Measurements from ENCODE around the gene RTL9.
A peak's percentile ranks its signal among the peaks of the same experiment; 100 is the strongest.
"Not testable (repeated sequence)": the region's sequence is repeated elsewhere in the genome, so short reads cannot be mapped to it uniquely, and the experiment has no call there.

Gene RTL9

GRCh38 chrX:110320381-110320987, 38.2 kb upstream of the RTL9 start:
- no peaks in the 10 kb centered on the region for H3K9me3 ChIP-seq (ENCODE audit: control insufficient read depth, low read length)
- no peaks in the 10 kb centered on the region for H3K36me3 ChIP-seq (ENCODE audit: control insufficient read depth, insufficient read depth, low read length)
- H3K4me3 ChIP-seq (ENCODE audit: extremely low read depth, insufficient read depth, low read length, poor library complexity, severe bottlenecking), result no peak overlapping the region
- H3K4me1 ChIP-seq (ENCODE audit: control insufficient read depth, insufficient read depth, low read length, poor library complexity, severe bottlenecking), result peaks cover under 1% of the 10 kb centered on the region
- WGBS, 2 experiments (ENCODE audit: insufficient coverage in 2 of 2), result no CpG with 5 or more reads among the region's 3 CpGs
- H3K27ac ChIP-seq (ENCODE audit: low read depth, low read length, severe bottlenecking), result no peak overlapping the region

- Histone ChIP-seq H3K4me3 (ENCODE audit: extremely low read depth, insufficient read depth, low read length, poor library complexity, severe bottlenecking) (no peak overlapping the region), H3K27ac (ENCODE audit: low read depth, low read length, severe bottlenecking) (no peak overlapping the region), H3K4me1 (ENCODE audit: control insufficient read depth, insufficient read depth, low read length, poor library complexity, severe bottlenecking) (no peaks in the 10 kb centered on the region), H3K36me3 (ENCODE audit: control insufficient read depth, insufficient read depth, low read length) (no peaks in the 10 kb centered on the region), H3K9me3 (ENCODE audit: control insufficient read depth, low read length) (no peaks in the 10 kb centered on the region)
Observed at GRCh38 chrX:110321081-110321480, 37.6 kb upstream of the RTL9 start.

GRCh38 chrX:110321670-110322069, 37.0 kb upstream of the RTL9 start:
- H3K4me1 ChIP-seq (ENCODE audit: control insufficient read depth, insufficient read depth, low read length, poor library complexity, severe bottlenecking), result no peaks in the 10 kb centered on the region
- WGBS, 2 experiments (ENCODE audit: insufficient coverage in 2 of 2), result no CpG with 5 or more reads among the region's 3 CpGs
- H3K27ac ChIP-seq (ENCODE audit: low read depth, low read length, severe bottlenecking), result no peak overlapping the region
- H3K36me3 ChIP-seq (ENCODE audit: control insufficient read depth, insufficient read depth, low read length), result no peaks in the 10 kb centered on the region
- H3K4me3 ChIP-seq (ENCODE audit: extremely low read depth, insufficient read depth, low read length, poor library complexity, severe bottlenecking), result no peak overlapping the region
- H3K9me3 ChIP-seq (ENCODE audit: control insufficient read depth, low read length), result no peaks in the 10 kb centered on the region

GRCh38 chrX:110322603-110323002, 36.0 kb upstream of the RTL9 start:
- Histone ChIP-seq H3K27ac (ENCODE audit: low read depth, low read length, severe bottlenecking) (no peak overlapping the region), H3K9me3 (ENCODE audit: control insufficient read depth, low read length) (no peaks in the 10 kb centered on the region), H3K4me1 (ENCODE audit: control insufficient read depth, insufficient read depth, low read length, poor library complexity, severe bottlenecking) (no peaks in the 10 kb centered on the region), H3K36me3 (ENCODE audit: control insufficient read depth, insufficient read depth, low read length) (no peaks in the 10 kb centered on the region), H3K4me3 (ENCODE audit: extremely low read depth, insufficient read depth, low read length, poor library complexity, severe bottlenecking) (no peak overlapping the region)
- 83 to 85% methylated on average over 1 to 2 of the region's 4 CpGs for WGBS, 2 experiments (ENCODE audit: insufficient coverage in 2 of 2)

- H3K4me3 ChIP-seq (ENCODE audit: extremely low read depth, insufficient read depth, low read length, poor library complexity, severe bottlenecking), result no peak overlapping the region
- H3K27ac ChIP-seq (ENCODE audit: low read depth, low read length, severe bottlenecking), result no peak overlapping the region
- H3K9me3 ChIP-seq (ENCODE audit: control insufficient read depth, low read length), result no peaks in the 10 kb centered on the region
- WGBS, 2 experiments (ENCODE audit: insufficient coverage in 2 of 2), result 86 to 94% methylated on average over 2 of the region's 4 CpGs
- no peaks in the 10 kb centered on the region for H3K36me3 ChIP-seq (ENCODE audit: control insufficient read depth, insufficient read depth, low read length)
- H3K4me1 ChIP-seq (ENCODE audit: control insufficient read depth, insufficient read depth, low read length, poor library complexity, severe bottlenecking), result no peaks in the 10 kb centered on the region
Observed at GRCh38 chrX:110326712-110327111, 31.9 kb upstream of the RTL9 start.

- WGBS, 2 experiments (ENCODE audit: insufficient coverage in 2 of 2), result no CpG with 5 or more reads among the region's 1 CpG
- H3K4me3 ChIP-seq (ENCODE audit: extremely low read depth, insufficient read depth, low read length, poor library complexity, severe bottlenecking), result no peak overlapping the region
- H3K4me1 ChIP-seq (ENCODE audit: control insufficient read depth, insufficient read depth, low read length, poor library complexity, severe bottlenecking), result no peaks in the 10 kb centered on the region
- H3K36me3 ChIP-seq (ENCODE audit: control insufficient read depth, insufficient read depth, low read length), result no peaks in the 10 kb centered on the region
- H3K9me3 ChIP-seq (ENCODE audit: control insufficient read depth, low read length), result no peaks in the 10 kb centered on the region
- H3K27ac ChIP-seq (ENCODE audit: low read depth, low read length, severe bottlenecking), result no peak overlapping the region
Observed at GRCh38 chrX:110327336-110327735, 31.3 kb upstream of the RTL9 start.

- not testable (repeated sequence) for H3K27ac ChIP-seq (ENCODE audit: low read depth, low read length, severe bottlenecking); H3K4me1 ChIP-seq (ENCODE audit: control insufficient read depth, insufficient read depth, low read length, poor library complexity, severe bottlenecking); H3K36me3 ChIP-seq (ENCODE audit: control insufficient read depth, insufficient read depth, low read length); H3K4me3 ChIP-seq (ENCODE audit: extremely low read depth, insufficient read depth, low read length, poor library complexity, severe bottlenecking); H3K9me3 ChIP-seq (ENCODE audit: control insufficient read depth, low read length)
- WGBS, 2 experiments (ENCODE audit: insufficient coverage in 2 of 2), result no CpG with 5 or more reads among the region's 1 CpG
Observed at GRCh38 chrX:110328613-110329012, 30.0 kb upstream of the RTL9 start.

- H3K4me3 ChIP-seq (ENCODE audit: extremely low read depth, insufficient read depth, low read length, poor library complexity, severe bottlenecking), result no peak overlapping the region
- H3K4me1 ChIP-seq (ENCODE audit: control insufficient read depth, insufficient read depth, low read length, poor library complexity, severe bottlenecking), result no peaks in the 10 kb centered on the region
- WGBS, 2 experiments (ENCODE audit: insufficient coverage in 2 of 2), result 90% methylated on average over 2 of the region's 3 CpGs; no CpG with 5 or more reads in 1 of the 2 experiments
- no peaks in the 10 kb centered on the region for H3K9me3 ChIP-seq (ENCODE audit: control insufficient read depth, low read length)
- H3K36me3 ChIP-seq (ENCODE audit: control insufficient read depth, insufficient read depth, low read length), result no peaks in the 10 kb centered on the region
- no peak overlapping the region for H3K27ac ChIP-seq (ENCODE audit: low read depth, low read length, severe bottlenecking)
Observed at GRCh38 chrX:110331444-110332030, 27.1 kb upstream of the RTL9 start.

- no CpG with 5 or more reads among the region's 1 CpG for WGBS, 2 experiments (ENCODE audit: insufficient coverage in 2 of 2)
- H3K36me3 ChIP-seq (ENCODE audit: control insufficient read depth, insufficient read depth, low read length); H3K9me3 ChIP-seq (ENCODE audit: control insufficient read depth, low read length); H3K27ac ChIP-seq (ENCODE audit: low read depth, low read length, severe bottlenecking); H3K4me1 ChIP-seq (ENCODE audit: control insufficient read depth, insufficient read depth, low read length, poor library complexity, severe bottlenecking); H3K4me3 ChIP-seq (ENCODE audit: extremely low read depth, insufficient read depth, low read length, poor library complexity, severe bottlenecking): not testable (repeated sequence)
Observed at GRCh38 chrX:110333458-110333857, 25.2 kb upstream of the RTL9 start.

- no CpG with 5 or more reads among the region's 4 CpGs for WGBS, 2 experiments (ENCODE audit: insufficient coverage in 2 of 2)
- Histone ChIP-seq H3K4me1 (ENCODE audit: control insufficient read depth, insufficient read depth, low read length, poor library complexity, severe bottlenecking) (no peaks in the 10 kb centered on the region), H3K27ac (ENCODE audit: low read depth, low read length, severe bottlenecking) (no peak overlapping the region), H3K4me3 (ENCODE audit: extremely low read depth, insufficient read depth, low read length, poor library complexity, severe bottlenecking) (no peak overlapping the region), H3K36me3 (ENCODE audit: control insufficient read depth, insufficient read depth, low read length) (no peaks in the 10 kb centered on the region), H3K9me3 (ENCODE audit: control insufficient read depth, low read length) (no peaks in the 10 kb centered on the region)
Observed at GRCh38 chrX:110338935-110339334, 19.7 kb upstream of the RTL9 start.

GRCh38 chrX:110341189-110342035, 17.2 kb upstream of the RTL9 start:
- Histone ChIP-seq H3K4me1 (ENCODE audit: control insufficient read depth, insufficient read depth, low read length, poor library complexity, severe bottlenecking) (no peaks in the 10 kb centered on the region), H3K36me3 (ENCODE audit: control insufficient read depth, insufficient read depth, low read length) (no peaks in the 10 kb centered on the region), H3K4me3 (ENCODE audit: extremely low read depth, insufficient read depth, low read length, poor library complexity, severe bottlenecking) (no peak overlapping the region), H3K27ac (ENCODE audit: low read depth, low read length, severe bottlenecking) (peak overlapping the region; percentile 80), H3K9me3 (ENCODE audit: control insufficient read depth, low read length) (no peaks in the 10 kb centered on the region)
- WGBS, 2 experiments (ENCODE audit: insufficient coverage in 2 of 2), result 83% methylated on average over 1 of the region's 11 CpGs; no CpG with 5 or more reads in 1 of the 2 experiments
